ENCODE data around the gene CCNB1IP1.

- TF ChIP-seq EZH2 (IDR thresholded peaks at IDR 0.05; ENCODE audit: insufficient read depth, poor library complexity, severe bottlenecking) (no peak), EZH2phosphoT487 (IDR thresholded peaks at IDR 0.05; ENCODE audit: insufficient read depth, low read depth) (no peak)
Measured at GRCh38 chr14:20333494-20333841, 389 bp upstream of the CCNB1IP1 start.
